IMR-90 (cell line): Measurements from ENCODE around the gene INF2. TPM values are rescaled to one million over a fixed set of nuclear protein-coding genes. Genes with fewer than 3 reads are reported as not detected.

Experiments
- ATAC-seq: fragments of 200-7000 bp; cut with Tn5 transposase; 2 replicates; pipeline ENCODE4 v1.9.1; 2020; ENCODE audit warnings: low read depth, mild to moderate bottlenecking, moderate library complexity
- BruUV-seq: library from RNA; stranded (reverse); fragments of 400-500 nt; replicated peaks from 2 replicates; lab custom pipeline; 2021; lab: Mats Ljungman, UMichigan
- CTCF ChIA-PET: fragments of 300-600 bp; formaldehyde crosslinking; extraction: SDS; loops from one replicate; lab custom pipeline; 2021; ENCODE audit warnings: antibody characterized with exemption; lab: Yijun Ruan, JAX
- POLR2A ChIA-PET: fragments of 300-600 bp; sonication (Branson Sonifier 250); formaldehyde crosslinking; loops from one replicate; lab custom pipeline; 2022; ENCODE audit warnings: antibody characterized with exemption; ENCODE audit not compliant: unreplicated experiment; lab: Charles Lee
- DNase-seq: peaks from one replicate; pipeline ENCODE4 v3.0.0; 2013
- H2AFZ ChIP-seq: replicated peaks from 2 replicates; pipeline ENCODE3; 2013; ENCODE audit warnings: low read length, mild to moderate bottlenecking; ENCODE audit not compliant: poor library complexity
- H2AK5ac ChIP-seq: 2 replicates; pipeline ENCODE4 v1.6.1; 2013; ENCODE audit warnings: low read depth, low read length, inconsistent platforms
- H2AK9ac ChIP-seq: replicated peaks from 2 replicates; pipeline ENCODE3; 2013; ENCODE audit warnings: mild to moderate bottlenecking, low read depth, low read length, moderate library complexity; ENCODE audit not compliant: poor library complexity
- H2BK120ac ChIP-seq: 2 replicates; pipeline ENCODE4 v1.6.1; 2013; ENCODE audit warnings: low read depth, low read length, inconsistent platforms
- H2BK15ac ChIP-seq: 3 replicates; pipeline ENCODE4 v1.6.1; 2013; ENCODE audit warnings: low read depth, low read length, inconsistent platforms
- H2BK20ac ChIP-seq: 2 replicates; pipeline ENCODE4 v1.6.1; 2013; ENCODE audit warnings: low read depth, mild to moderate bottlenecking, inconsistent platforms, low read length, moderate library complexity
- H2BK5ac ChIP-seq: 2 replicates; pipeline ENCODE4 v1.6.1; 2013; ENCODE audit warnings: mild to moderate bottlenecking, low read depth, low read length, inconsistent platforms; ENCODE audit not compliant: poor library complexity, severe bottlenecking
- H3K14ac ChIP-seq: replicated peaks from 2 replicates; pipeline ENCODE4 v1.6.1; 2013; ENCODE audit warnings: low read depth, low read length, inconsistent platforms
- H3K18ac ChIP-seq: 2 replicates; pipeline ENCODE4 v1.6.1; 2013; ENCODE audit warnings: low read depth, low read length, control low read depth
- H3K23ac ChIP-seq: 2 replicates; pipeline ENCODE4 v1.6.1; 2013; ENCODE audit warnings: low read depth, low read length, inconsistent platforms
- H3K27ac ChIP-seq: 2 replicates; pipeline ENCODE4 v1.5.1; 2013; ENCODE audit warnings: mild to moderate bottlenecking, control low read depth, low read length; ENCODE audit not compliant: insufficient read depth
- H3K27me3 ChIP-seq: 2 replicates; pipeline ENCODE4 v1.6.1; 2013; ENCODE audit warnings: low read length; ENCODE audit not compliant: control insufficient read depth, insufficient read depth
- H3K36me3 ChIP-seq: 2 replicates; pipeline ENCODE4 v1.6.1; 2013; ENCODE audit warnings: low read length, mixed read lengths; ENCODE audit not compliant: control insufficient read depth, insufficient read depth
- H3K4ac ChIP-seq: 2 replicates; pipeline ENCODE4 v1.6.1; 2013; ENCODE audit warnings: low read depth, low read length, inconsistent platforms
- H3K4me1 ChIP-seq: 2 replicates; pipeline ENCODE4 v1.6.1; 2013; ENCODE audit warnings: low read length, mixed read lengths; ENCODE audit not compliant: control insufficient read depth, insufficient read depth
- H3K4me2 ChIP-seq: 2 replicates; pipeline ENCODE4 v1.6.1; 2013; ENCODE audit warnings: low read depth, mild to moderate bottlenecking, control low read depth, low read length, moderate library complexity
- H3K4me3 ChIP-seq: 2 replicates; pipeline ENCODE4 v1.5.1; 2013; ENCODE audit warnings: low read depth, mild to moderate bottlenecking, control low read depth, low read length, moderate library complexity; ENCODE audit not compliant: insufficient read depth
- H3K56ac ChIP-seq: 2 replicates; pipeline ENCODE4 v1.6.1; 2013; ENCODE audit warnings: low read length, inconsistent platforms; ENCODE audit not compliant: insufficient read depth; ENCODE audit errors: extremely low read depth
- H3K79me1 ChIP-seq, 2 experiments: 2 replicates each; pipeline ENCODE4 v1.6.1; 2013; ENCODE audit warnings: low read length in 2 of 2, inconsistent platforms in 1 of 2, low read depth in 1 of 2
- H3K9ac ChIP-seq: 2 replicates; pipeline ENCODE4 v1.6.1; 2013; ENCODE audit warnings: low read depth, low read length, control low read depth
- H3K9me1 ChIP-seq: 2 replicates; pipeline ENCODE4 v1.6.1; 2013; ENCODE audit warnings: low read length, inconsistent platforms; ENCODE audit not compliant: insufficient read depth
- H3K9me3 ChIP-seq: 2 replicates; pipeline ENCODE4 v1.6.1; 2013; ENCODE audit warnings: low read length; ENCODE audit not compliant: control insufficient read depth, insufficient read depth
- H4K20me1 ChIP-seq: 2 replicates; pipeline ENCODE4 v1.6.1; 2013; ENCODE audit warnings: low read length, inconsistent platforms; ENCODE audit not compliant: insufficient read depth
- H4K5ac ChIP-seq: 2 replicates; pipeline ENCODE4 v1.6.1; 2013; ENCODE audit warnings: mild to moderate bottlenecking, low read depth, low read length, control low read depth
- H4K8ac ChIP-seq, 2 experiments: 2 replicates each; pipeline ENCODE4 v1.6.1; 2013; ENCODE audit warnings: low read depth in 2 of 2, low read length in 2 of 2, control low read depth in 1 of 2, inconsistent platforms in 1 of 2
- H4K91ac ChIP-seq: 2 replicates; pipeline ENCODE4 v1.6.1; 2013; ENCODE audit warnings: low read depth, low read length, inconsistent platforms; ENCODE audit not compliant: insufficient read depth
- BHLHE40 ChIP-seq: fragments of 150-350 bp; IDR thresholded peaks from 2 replicates; pipeline ENCODE4 v1.6.1; 2016; ENCODE audit warnings: mild to moderate bottlenecking, low read depth, low read length
- CEBPB ChIP-seq: IDR thresholded peaks from 2 replicates; pipeline ENCODE4 v1.6.1; 2012; ENCODE audit warnings: low read depth, low read length, improper control_type of control experiment
- CHD1 ChIP-seq: IDR thresholded peaks from 2 replicates; pipeline ENCODE4 v1.6.1; 2012; ENCODE audit warnings: low read depth, low read length, improper control_type of control experiment
- CTCF ChIP-seq: conservative IDR thresholded peaks from 2 replicates; pipeline ENCODE4 v1.5.1; 2012; ENCODE audit warnings: mild to moderate bottlenecking, low read depth, low read length, improper control_type of control experiment
- ELK1 ChIP-seq: fragments of 150-350 bp; IDR thresholded peaks from 2 replicates; pipeline ENCODE4 v1.6.1; 2016; ENCODE audit warnings: low read depth, mild to moderate bottlenecking, low read length, moderate library complexity, borderline replicate concordance
- FOS ChIP-seq: fragments of 150-350 bp; IDR thresholded peaks from 2 replicates; pipeline ENCODE4 v1.6.1; 2016; ENCODE audit warnings: low read depth, low read length
- MAFK ChIP-seq: IDR thresholded peaks from 2 replicates; pipeline ENCODE4 v1.6.1; 2012; ENCODE audit warnings: low read depth, low read length, improper control_type of control experiment
- MAZ ChIP-seq: IDR thresholded peaks from 2 replicates; pipeline ENCODE4 v1.6.1; 2012; ENCODE audit warnings: low read depth, mild to moderate bottlenecking, low read length, improper control_type of control experiment, moderate library complexity, borderline replicate concordance
- MXI1 ChIP-seq: IDR thresholded peaks from 2 replicates; pipeline ENCODE4 v1.6.1; 2012; ENCODE audit warnings: low read depth, mild to moderate bottlenecking, low read length, moderate library complexity, borderline replicate concordance
- NFE2L2 ChIP-seq: fragments of 150-350 bp; IDR thresholded peaks from 2 replicates; pipeline ENCODE4 v1.6.1; 2016; ENCODE audit warnings: low read depth, mild to moderate bottlenecking, low read length
- POLR2A ChIP-seq: IDR thresholded peaks from 2 replicates; pipeline ENCODE4 v1.6.1; 2012; ENCODE audit warnings: mild to moderate bottlenecking, low read depth, low read length
- RCOR1 ChIP-seq: IDR thresholded peaks from 2 replicates; pipeline ENCODE4 v1.6.1; 2012; ENCODE audit warnings: mild to moderate bottlenecking, low read length, improper control_type of control experiment; ENCODE audit not compliant: insufficient replicate concordance
- RFX5 ChIP-seq: IDR thresholded peaks from 2 replicates; pipeline ENCODE4 v1.8.0; 2012; ENCODE audit warnings: low read depth, mild to moderate bottlenecking, low read length, moderate library complexity
- SMC3 ChIP-seq: fragments of 150-350 bp; IDR thresholded peaks from 2 replicates; pipeline ENCODE4 v1.6.1; 2016; ENCODE audit warnings: low read depth, mild to moderate bottlenecking, antibody characterized with exemption, low read length, moderate library complexity
- WGBS, 2 experiments: methylation state at CpG; one replicate each; pipeline versions ENCODE4 v1.1.5 to v1.1.7; 2013; ENCODE audit warnings: missing lambda C conversion rate in 2 of 2; ENCODE audit not compliant: insufficient read length in 1 of 2; ENCODE audit errors: extremely low coverage in 2 of 2; 5-methylcytosine and 5-hydroxymethylcytosine counted together
- dilution Hi-C: fragments of 300-500 bp; cut with HindIII; formaldehyde crosslinking; loops from one replicate; pipeline ENCODE4 v1.14.3; 2018; ENCODE audit warnings: low sequenced_read_pairs; ENCODE audit not compliant: unreplicated experiment
- in situ Hi-C: fragments of 300-500 bp; cut with MboI; formaldehyde crosslinking; loops from 3 replicates; pipeline ENCODE4 v1.14.3; 2019; ENCODE audit warnings: low sequenced_read_pairs, inconsistent platforms, mixed read lengths
- intact Hi-C: fragments of 100-400 bp; cut with micrococcal nuclease; formaldehyde crosslinking; loops from 2 replicates; pipeline ENCODE4 v1.10.0; 2022
- polyA plus RNA-seq, 3 experiments: library from polyadenylated mRNA; depleted of rRNA; stranded (reverse); fragments of >200 nt; gene quantifications; 2 replicates each; pipeline ENCODE4 v1.2.3, GENCODE V29; 2012; ENCODE audit warnings: low replicate concordance in 1 of 3
- total RNA-seq: library from RNA; depleted of rRNA; stranded (reverse); fragments of >200 nt; gene quantifications from 2 replicates; pipeline ENCODE4 v1.2.3, GENCODE V29; 2012
- TF ChIP-seq, protein P1 (sequence below): fragments of 150-350 bp; IDR thresholded peaks from 2 replicates; pipeline ENCODE4 v1.6.1; 2017; ENCODE audit warnings: mild to moderate bottlenecking, antibody characterized with exemption, low read length, low read depth

The INF2 gene
- total and polyA plus RNA-seq, 2 of the 4 experiments (the other 2 are of a cell fraction), result 16.8 to 62.1 TPM

GRCh38 chr14:104709387-104710039 lies 20.1 kb downstream of the INF2 start:
- dilution Hi-C loops, result no loop called here
- TF ChIP-seq POLR2A, result no peak
- no peak for TF ChIP-seq ELK1
- TF ChIP-seq FOS, result no peak
- TF ChIP-seq MXI1, result no peak
- no peak for TF ChIP-seq MAFK
- TF ChIP-seq, protein P1, sequence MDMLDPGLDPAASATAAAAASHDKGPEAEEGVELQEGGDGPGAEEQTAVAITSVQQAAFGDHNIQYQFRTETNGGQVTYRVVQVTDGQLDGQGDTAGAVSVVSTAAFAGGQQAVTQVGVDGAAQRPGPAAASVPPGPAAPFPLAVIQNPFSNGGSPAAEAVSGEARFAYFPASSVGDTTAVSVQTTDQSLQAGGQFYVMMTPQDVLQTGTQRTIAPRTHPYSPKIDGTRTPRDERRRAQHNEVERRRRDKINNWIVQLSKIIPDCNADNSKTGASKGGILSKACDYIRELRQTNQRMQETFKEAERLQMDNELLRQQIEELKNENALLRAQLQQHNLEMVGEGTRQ, result no peak
- TF ChIP-seq RCOR1, result no peak
- no peak for TF ChIP-seq CEBPB
- no peak for TF ChIP-seq CTCF
- TF ChIP-seq MAZ, result no peak
- no peak for TF ChIP-seq CHD1
- TF ChIP-seq RFX5, result no peak
- no peak for TF ChIP-seq SMC3
- no peak for TF ChIP-seq BHLHE40
- TF ChIP-seq NFE2L2, result no peak

More at GRCh38 chr14:104709387-104710039, 20.1 kb downstream of the INF2 start:
- H4K5ac ChIP-seq, result no peak overlapping the region
- H2BK20ac ChIP-seq, result no peak overlapping the region
- no peaks in the 10 kb centered on the region for H3K9me3 ChIP-seq
- no peak overlapping the region for H3K56ac ChIP-seq
- WGBS, 2 experiments, result 100% methylated on average over 5 of the region's 18 CpGs; no CpG with 5 or more reads in 1 of the 2 experiments
- no peaks in the 10 kb centered on the region for H3K9me1 ChIP-seq
- no peak for ATAC-seq
- H3K23ac ChIP-seq, result no peak overlapping the region
- no peak overlapping the region for H3K4ac ChIP-seq
- no peak overlapping the region for H3K9ac ChIP-seq
- no peak overlapping the region for H4K8ac ChIP-seq
- peaks cover 22% of the 10 kb centered on the region for H4K20me1 ChIP-seq
- peaks cover 5 to 8% of the 10 kb centered on the region in 2 experiments; a peak in 1 of 4 replicates for H3K79me1 ChIP-seq
- intact Hi-C loops, result loop anchor here (2.0 kb wide), 1 partner anchor 573 kb away; no protein-coding TSS in a partner anchor
- H3K18ac ChIP-seq, result no peak overlapping the region
- peaks cover 4% of the 10 kb centered on the region; the same call in 1 of the 2 replicates for H3K4me1 ChIP-seq
- peaks cover 64% of the 10 kb centered on the region for H3K36me3 ChIP-seq
- DNase-seq, result no peak
- H2BK5ac ChIP-seq, result no peak overlapping the region
- H3K27me3 ChIP-seq, result no peaks in the 10 kb centered on the region
- CTCF ChIA-PET, result interaction anchor here (0.6 to 1.1 kb wide), 3 partner anchors 13 to 44 kb away, joined by 3 to 4 read pairs (median 3); no protein-coding TSS in a partner anchor
- no peak overlapping the region for H2BK15ac ChIP-seq
- no peak overlapping the region for H2AK5ac ChIP-seq
- H3K4me3 ChIP-seq, result no peak overlapping the region
- no peak overlapping the region for H3K27ac ChIP-seq
- peak overlapping the region; percentile 79 for H2AK9ac ChIP-seq
- no TSS peak for BruUV-seq
- in situ Hi-C loops, result loop anchor here (5.0 kb wide), 1 partner anchor 52 kb away; no protein-coding TSS in a partner anchor
- H2AFZ ChIP-seq, result no peak overlapping the region
- no peak overlapping the region for H3K4me2 ChIP-seq
- POLR2A ChIA-PET, result no interaction called here
- no peak overlapping the region for H3K14ac ChIP-seq
- no peak overlapping the region for H4K91ac ChIP-seq
- no peak overlapping the region for H2BK120ac ChIP-seq
